HepG2 (cell line): ENCODE data around the gene HPD. TPM values are rescaled to one million over a fixed set of nuclear protein-coding genes. Genes with fewer than 3 reads are reported as not detected.
A peak's percentile ranks its signal among the peaks of the same experiment; 100 is the strongest.

Source experiments
- EED ChIP-seq: sonication (generic); formaldehyde crosslinking; IDR thresholded peaks from 2 replicates; pipeline ENCODE4 v1.5.0; 2020; ENCODE audit warnings: mild to moderate bottlenecking, missing genetic modification reagents
- ETV6 ChIP-seq: sonication (generic); formaldehyde crosslinking; conservative IDR thresholded peaks from 2 replicates; pipeline ENCODE4 v1.4.0; 2020; ENCODE audit warnings: missing genetic modification reagents
- KLF15 ChIP-seq: sonication (generic); formaldehyde crosslinking; IDR thresholded peaks from 2 replicates; pipeline ENCODE4 v1.8.1; 2023; ENCODE audit warnings: borderline replicate concordance, mild to moderate bottlenecking, inconsistent platforms, missing genetic modification reagents, mixed read lengths
- RARG ChIP-seq: sonication (generic); formaldehyde crosslinking; IDR thresholded peaks from 2 replicates; pipeline ENCODE4 v1.4.0; 2020; ENCODE audit warnings: low read depth, mild to moderate bottlenecking, missing genetic modification reagents
- SKIL ChIP-seq: sonication (generic); formaldehyde crosslinking; IDR thresholded peaks from 2 replicates; pipeline ENCODE4 v1.8.0; 2022; ENCODE audit warnings: missing genetic modification reagents, mild to moderate bottlenecking, moderate library complexity, borderline replicate concordance
- SMC3 ChIP-seq: IDR thresholded peaks from 2 replicates; pipeline ENCODE4 v1.6.1; 2011; ENCODE audit warnings: low read length, improper control_type of control experiment
- SOX6 ChIP-seq, 2 experiments: fragments of 450-650 bp in 1 of 2; sonication (generic) in 1 of 2; formaldehyde crosslinking in 1 of 2; IDR thresholded peaks; 2 replicates each; pipeline versions ENCODE4 v1.4.0 to v1.6.1; 2017 to 2020; ENCODE audit warnings: antibody characterized with exemption in 1 of 2, mild to moderate bottlenecking in 1 of 2, missing genetic modification reagents in 1 of 2
- STAT6 ChIP-seq: sonication (generic); formaldehyde crosslinking; IDR thresholded peaks from 2 replicates; pipeline ENCODE4 v1.4.0; 2020; ENCODE audit warnings: missing genetic modification reagents, mild to moderate bottlenecking, borderline replicate concordance
- TEAD3 ChIP-seq: optimal IDR thresholded peaks from 2 replicates; pipeline ENCODE3; 2016; ENCODE audit warnings: borderline replicate concordance
- ZFX ChIP-seq: sonication (generic); formaldehyde crosslinking; IDR thresholded peaks from 2 replicates; pipeline ENCODE4 v1.4.0; 2020; ENCODE audit warnings: mild to moderate bottlenecking, low read depth, missing genetic modification reagents, moderate library complexity
- ZNF362 ChIP-seq: sonication (generic); formaldehyde crosslinking; IDR thresholded peaks from 2 replicates; pipeline ENCODE4 v1.4.0; 2020; ENCODE audit warnings: missing genetic modification reagents, mild to moderate bottlenecking, borderline replicate concordance
- ZNF777 ChIP-seq: sonication (generic); formaldehyde crosslinking; IDR thresholded peaks from 2 replicates; pipeline ENCODE4 v1.4.0; 2020; ENCODE audit warnings: missing genetic modification reagents
- ZSCAN21 ChIP-seq: sonication (generic); formaldehyde crosslinking; IDR thresholded peaks from 2 replicates; pipeline ENCODE4 v1.8.0; 2022; ENCODE audit warnings: mild to moderate bottlenecking, missing genetic modification reagents, moderate library complexity, borderline replicate concordance
- ZXDC ChIP-seq: sonication (generic); formaldehyde crosslinking; IDR thresholded peaks from 2 replicates; pipeline ENCODE4 v1.5.0; 2020; ENCODE audit warnings: mild to moderate bottlenecking, missing genetic modification reagents
- polyA plus RNA-seq, 8 experiments: library from polyadenylated mRNA; depleted of rRNA in 3 of 8; stranded (reverse) in 7 of 8; unstranded in 1 of 8; fragments of >200 nt; fragmentation: Illumina TruSeq in 4 of 8; extraction: Trizol in 4 of 8; gene quantifications; 2 replicates each; pipeline versions ENCODE4 v1.2.1 to v1.2.3, GENCODE V29; 2011 to 2016; ENCODE audit warnings: low read depth in 4 of 8, missing spikeins in 1 of 8, mixed read lengths in 1 of 8; ENCODE audit not compliant: insufficient read depth in 1 of 8
- total RNA-seq, 5 experiments: library from RNA; depleted of rRNA; stranded (reverse); fragments of >200 nt; fragmentation: Illumina TruSeq; extraction: Trizol; gene quantifications; 2 replicates each; pipeline ENCODE4 v1.2.3, GENCODE V29; 2016; ENCODE audit warnings: low read depth in 1 of 5
- TF ChIP-seq, protein P1 (sequence below): sonication (generic); formaldehyde crosslinking; IDR thresholded peaks from 2 replicates; pipeline ENCODE4 v1.4.0; 2020; ENCODE audit warnings: missing genetic modification reagents
- TF ChIP-seq, protein P2 (sequence below): sonication (generic); formaldehyde crosslinking; IDR thresholded peaks from 2 replicates; pipeline ENCODE4 v1.8.1; 2023; ENCODE audit warnings: missing genetic modification reagents, inconsistent platforms, borderline replicate concordance

The HPD gene
- total and polyA plus RNA-seq, 2 of the 13 experiments (the other 11 are each of a cell fraction or from before 2014, with no cell fraction given): 120 to 195 TPM

DNA sequence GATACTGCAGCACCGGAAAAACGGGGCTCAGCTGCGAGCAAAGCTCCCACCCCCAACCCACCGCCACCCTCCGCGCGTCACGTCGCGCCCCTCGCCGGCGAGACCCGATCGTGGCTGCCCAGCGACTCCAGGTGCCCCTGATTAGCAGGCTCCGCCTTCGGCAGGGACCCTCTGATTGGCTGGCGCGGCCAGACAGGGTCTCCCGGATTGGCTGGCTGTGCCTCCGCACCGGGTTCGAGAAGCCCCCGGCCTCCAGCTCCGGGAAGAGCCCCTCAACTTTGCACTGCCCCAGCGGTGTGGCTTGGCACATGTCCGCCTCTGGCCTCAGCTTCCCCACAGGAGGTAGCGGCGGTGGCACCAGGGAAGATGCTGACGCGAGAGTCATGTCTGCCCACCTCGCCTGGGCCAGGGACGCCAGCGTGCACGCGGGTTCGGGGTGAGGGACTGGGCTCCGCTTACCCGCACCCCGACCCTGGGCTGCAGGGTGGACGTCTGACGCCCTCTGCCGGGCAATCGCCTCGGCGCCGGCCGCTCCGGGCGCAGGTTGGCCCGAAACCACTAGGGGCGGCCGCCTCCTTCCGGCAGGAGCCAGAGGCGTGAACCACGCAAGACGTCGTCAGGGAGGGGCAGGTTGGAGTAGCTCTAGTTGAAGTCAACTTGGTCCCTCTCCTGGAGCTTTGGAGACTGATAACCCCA lies 64.7 kb downstream of the HPD start (continued):
- TF ChIP-seq SOX6 (IDR thresholded peaks at IDR 0.05) (no peak), SOX6 (CRISPR knock-in tag; IDR thresholded peaks at IDR 0.05) (peak; percentile 73; the same call in 1 of the 2 replicates), ZFX (CRISPR knock-in tag) (peak; percentile 53), ZXDC (CRISPR knock-in tag) (peak; percentile 49; the same call in 1 of the 2 replicates), ZNF777 (CRISPR knock-in tag) (peak; percentile 78), RARG (no peak), KLF15 (CRISPR knock-in tag) (no peak), ZNF362 (CRISPR knock-in tag) (peak; percentile 53), ETV6 (CRISPR knock-in tag) (no peak; the same call in 1 of the 2 replicates), TEAD3 (peak; percentile 22), STAT6 (CRISPR knock-in tag) (no peak), SKIL (CRISPR knock-in tag) (peak; percentile 73), SMC3 (peak; percentile 29; the same call in 1 of the 2 replicates), ZSCAN21 (peak; percentile 68), EED (CRISPR knock-in tag) (peak; percentile 38; the same call in 1 of the 2 replicates)
- TF ChIP-seq, protein P1, sequence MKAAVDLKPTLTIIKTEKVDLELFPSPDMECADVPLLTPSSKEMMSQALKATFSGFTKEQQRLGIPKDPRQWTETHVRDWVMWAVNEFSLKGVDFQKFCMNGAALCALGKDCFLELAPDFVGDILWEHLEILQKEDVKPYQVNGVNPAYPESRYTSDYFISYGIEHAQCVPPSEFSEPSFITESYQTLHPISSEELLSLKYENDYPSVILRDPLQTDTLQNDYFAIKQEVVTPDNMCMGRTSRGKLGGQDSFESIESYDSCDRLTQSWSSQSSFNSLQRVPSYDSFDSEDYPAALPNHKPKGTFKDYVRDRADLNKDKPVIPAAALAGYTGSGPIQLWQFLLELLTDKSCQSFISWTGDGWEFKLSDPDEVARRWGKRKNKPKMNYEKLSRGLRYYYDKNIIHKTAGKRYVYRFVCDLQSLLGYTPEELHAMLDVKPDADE (CRISPR knock-in tag): peak; percentile 94
- TF ChIP-seq, protein P2, sequence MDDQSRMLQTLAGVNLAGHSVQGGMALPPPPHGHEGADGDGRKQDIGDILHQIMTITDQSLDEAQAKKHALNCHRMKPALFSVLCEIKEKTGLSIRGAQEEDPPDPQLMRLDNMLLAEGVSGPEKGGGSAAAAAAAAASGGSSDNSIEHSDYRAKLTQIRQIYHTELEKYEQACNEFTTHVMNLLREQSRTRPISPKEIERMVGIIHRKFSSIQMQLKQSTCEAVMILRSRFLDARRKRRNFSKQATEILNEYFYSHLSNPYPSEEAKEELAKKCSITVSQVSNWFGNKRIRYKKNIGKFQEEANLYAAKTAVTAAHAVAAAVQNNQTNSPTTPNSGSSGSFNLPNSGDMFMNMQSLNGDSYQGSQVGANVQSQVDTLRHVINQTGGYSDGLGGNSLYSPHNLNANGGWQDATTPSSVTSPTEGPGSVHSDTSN (CRISPR knock-in tag): 0 out of 2 replicates have a peak, but pooled peaks have one; percentile 45
